ENCODE measurements around the gene NSA2.
"Not testable (repeated sequence)": the region's sequence is repeated elsewhere in the genome, so short reads cannot be mapped to it uniquely, and the experiment has no call there.

Gene NSA2

GRCh38 chr5:74766849-74767578 is at the start of gene NSA2, which contains the start of gene GFM2:
Gene NSA2, plus strand, starts transcription at chr5:74767249. Its CDS starts 112 bp downstream, at chr5:74767361.
Gene GFM2, minus strand, starts transcription at chr5:74767117. Its CDS starts 3,375 bp downstream, at chr5:74763742.
- peak; percentile 94 for DNase-seq (ENCODE audit: low spot score)

- no peak for DNase-seq (ENCODE audit: low spot score)
Observed at GRCh38 chr5:74717596-74717995, 49.5 kb upstream of the NSA2 start.

- DNase-seq (ENCODE audit: low spot score), result no peak
Observed at GRCh38 chr5:74722271-74722670, 44.8 kb upstream of the NSA2 start.

GRCh38 chr5:74725331-74725730 is 41.7 kb upstream of the NSA2 start:
- DNase-seq (ENCODE audit: low spot score), result no peak

- DNase-seq (ENCODE audit: low spot score), result no peak
Observed at GRCh38 chr5:74736759-74737158, 30.3 kb upstream of the NSA2 start.

- no peak for DNase-seq (ENCODE audit: low spot score)
Observed at GRCh38 chr5:74738406-74738805, 28.6 kb upstream of the NSA2 start.

- not testable (repeated sequence) for DNase-seq (ENCODE audit: low spot score)
Observed at GRCh38 chr5:74748742-74749141, 18.3 kb upstream of the NSA2 start.

GRCh38 chr5:74761241-74761640 is 5.8 kb upstream of the NSA2 start:
- DNase-seq (ENCODE audit: low spot score), result no peak

GRCh38 chr5:74762599-74762998 is 4.5 kb upstream of the NSA2 start:
- DNase-seq (ENCODE audit: low spot score), result peak; percentile 1

GRCh38 chr5:74763504-74763903 is 3.5 kb upstream of the NSA2 start:
- DNase-seq (ENCODE audit: low spot score), result no peak

- no peak for DNase-seq (ENCODE audit: low spot score)
Observed at GRCh38 chr5:74765201-74765600, 1.8 kb upstream of the NSA2 start.

GRCh38 chr5:74765929-74766328 is 1.1 kb upstream of the NSA2 start:
- no peak for DNase-seq (ENCODE audit: low spot score)

GRCh38 chr5:74766418-74766848 is 616 bp upstream of the NSA2 start:
- peak; percentile 52 for DNase-seq (ENCODE audit: low spot score)

- DNase-seq (ENCODE audit: low spot score), result peak; percentile 20
Observed at GRCh38 chr5:74767579-74767913, 497 bp downstream of the NSA2 start.

GRCh38 chr5:74772359-74772758 is 5.3 kb downstream of the NSA2 start:
- no peak for DNase-seq (ENCODE audit: low spot score)

GRCh38 chr5:74778609-74779008 is 11.6 kb downstream of the NSA2 start:
- DNase-seq (ENCODE audit: low spot score), result no peak

GRCh38 chr5:74786851-74787250 is 19.8 kb downstream of the NSA2 start:
- DNase-seq (ENCODE audit: low spot score), result no peak

GRCh38 chr5:74787424-74787823 is 20.4 kb downstream of the NSA2 start:
- no peak for DNase-seq (ENCODE audit: low spot score)

GRCh38 chr5:74791669-74792068 is 24.6 kb downstream of the NSA2 start:
- DNase-seq (ENCODE audit: low spot score), result not testable (repeated sequence)

GRCh38 chr5:74798977-74799911 is 32.2 kb downstream of the NSA2 start:
- DNase-seq (ENCODE audit: low spot score), result no peak

GRCh38 chr5:74801197-74801596 is 34.1 kb downstream of the NSA2 start:
- DNase-seq (ENCODE audit: low spot score), result no peak

GRCh38 chr5:74801941-74802340 is 34.9 kb downstream of the NSA2 start:
- DNase-seq (ENCODE audit: low spot score), result no peak

- no peak for DNase-seq (ENCODE audit: low spot score)
Observed at GRCh38 chr5:74810915-74811314, 43.9 kb downstream of the NSA2 start.
